ENCODE results near the gene GATD1.

GATD1 gene

DNA sequence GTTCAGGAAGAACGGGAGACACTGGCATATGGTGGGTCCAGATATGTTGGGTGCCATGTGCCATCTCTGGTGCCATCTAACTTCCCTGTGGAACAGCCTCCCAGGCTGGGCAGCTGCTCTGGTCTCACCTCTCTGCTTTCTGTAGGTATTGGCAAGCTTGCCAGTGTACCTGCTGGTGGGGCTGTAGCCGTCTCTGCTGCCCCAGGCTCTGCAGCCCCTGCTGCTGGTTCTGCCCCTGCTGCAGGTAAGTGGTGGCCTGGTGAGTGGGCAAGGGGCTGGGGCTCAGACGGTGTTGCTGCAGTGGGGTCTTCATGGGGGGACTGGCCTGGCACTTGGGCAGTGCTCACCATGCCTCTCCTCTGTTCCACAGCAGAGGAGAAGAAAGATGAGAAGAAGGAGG, 35.1 kb upstream of the GATD1 start:
- DNase-seq (ENCODE audit: low read depth in 3 of 3), result no peak

DNA sequence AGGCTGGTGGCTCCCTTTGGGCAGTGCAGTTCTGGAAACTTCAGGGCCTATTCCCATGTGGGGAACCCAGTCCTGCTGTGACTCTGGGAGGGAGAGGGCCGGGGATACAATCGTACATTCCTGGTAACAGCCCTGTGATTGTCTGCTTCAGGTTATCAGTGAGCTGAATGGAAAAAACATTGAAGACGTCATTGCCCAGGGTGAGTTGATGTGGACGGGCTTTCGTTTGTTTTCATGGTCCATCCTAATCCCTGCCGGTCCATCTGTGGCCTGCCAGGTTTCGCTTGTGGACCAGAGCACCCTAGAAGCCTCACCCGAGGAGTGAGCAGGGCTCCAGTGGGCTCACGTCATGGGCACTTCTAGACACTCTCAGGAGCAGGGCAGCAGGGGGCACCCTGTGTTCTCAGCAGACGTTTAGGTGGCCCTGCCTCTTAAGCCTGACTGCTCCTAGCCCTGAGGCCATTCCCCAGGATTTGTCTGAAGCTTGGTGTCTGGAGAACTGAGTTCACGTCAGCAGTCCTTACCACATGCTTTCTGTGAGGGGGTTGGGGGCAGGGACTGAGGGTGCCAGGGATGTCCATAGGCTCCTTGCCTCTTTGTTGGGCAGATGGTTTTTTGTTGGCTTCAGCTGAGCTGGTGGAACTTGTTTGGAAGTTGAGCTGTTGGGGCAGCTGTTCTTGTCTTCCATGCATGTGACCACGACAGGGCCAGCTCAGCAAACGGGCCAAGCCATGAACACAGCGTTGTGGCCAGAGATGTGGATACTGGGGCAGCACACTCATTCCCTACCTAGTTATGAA, 34.4 kb upstream of the GATD1 start:
- DNase-seq (ENCODE audit: low read depth in 3 of 3), result no peak

- no peak for DNase-seq (ENCODE audit: low read depth in 3 of 3)
These were observed 32.8 kb upstream of the GATD1 start for GRCh38 chr11:810040-810567.

DNA sequence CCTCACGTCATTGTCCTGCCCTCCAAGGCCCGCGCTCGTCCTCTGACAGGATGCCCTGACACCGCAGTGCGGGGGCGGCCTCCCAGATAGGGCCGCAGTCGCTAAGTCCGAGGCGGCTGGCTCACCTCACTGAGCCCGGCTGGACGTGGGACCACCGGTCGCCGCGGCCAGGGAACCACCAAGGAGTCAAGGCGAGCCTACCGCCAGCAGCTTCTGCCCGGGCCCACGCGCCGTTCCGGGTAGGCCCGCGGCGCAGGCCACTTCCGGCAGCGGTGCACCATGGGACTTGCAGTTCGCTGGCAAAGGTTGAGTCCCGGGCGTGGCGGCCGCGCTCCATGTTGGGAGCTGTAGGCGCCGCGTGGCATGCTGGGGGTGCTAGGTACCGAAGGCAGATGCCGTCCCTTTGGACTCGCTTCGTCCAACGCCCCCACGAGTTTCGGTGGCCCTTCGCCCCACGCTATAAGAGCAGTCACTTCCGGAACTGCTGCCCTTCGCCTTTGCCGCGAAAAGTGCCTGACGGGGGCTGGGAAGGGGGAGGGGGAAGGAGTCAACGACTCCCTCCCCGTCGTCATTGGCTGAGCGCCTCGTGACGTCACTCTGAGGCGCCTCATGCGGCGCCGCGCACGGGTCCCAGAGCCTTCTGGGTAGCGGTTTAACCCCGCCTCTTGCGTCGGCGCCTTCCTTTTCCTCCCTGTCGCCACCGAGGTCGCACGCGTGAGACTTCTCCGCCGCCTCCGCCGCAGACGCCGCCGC, 32.2 kb upstream of the GATD1 start, which contains the start of gene RPLP2:
Gene RPLP2 (plus strand): TSS at position 681 of the 753 bp plus-strand sequence. CDS start 268 bp downstream, outside the sequence.
- peak; percentile 96 to 97 (median 97) for DNase-seq (ENCODE audit: low read depth in 3 of 3)

DNA sequence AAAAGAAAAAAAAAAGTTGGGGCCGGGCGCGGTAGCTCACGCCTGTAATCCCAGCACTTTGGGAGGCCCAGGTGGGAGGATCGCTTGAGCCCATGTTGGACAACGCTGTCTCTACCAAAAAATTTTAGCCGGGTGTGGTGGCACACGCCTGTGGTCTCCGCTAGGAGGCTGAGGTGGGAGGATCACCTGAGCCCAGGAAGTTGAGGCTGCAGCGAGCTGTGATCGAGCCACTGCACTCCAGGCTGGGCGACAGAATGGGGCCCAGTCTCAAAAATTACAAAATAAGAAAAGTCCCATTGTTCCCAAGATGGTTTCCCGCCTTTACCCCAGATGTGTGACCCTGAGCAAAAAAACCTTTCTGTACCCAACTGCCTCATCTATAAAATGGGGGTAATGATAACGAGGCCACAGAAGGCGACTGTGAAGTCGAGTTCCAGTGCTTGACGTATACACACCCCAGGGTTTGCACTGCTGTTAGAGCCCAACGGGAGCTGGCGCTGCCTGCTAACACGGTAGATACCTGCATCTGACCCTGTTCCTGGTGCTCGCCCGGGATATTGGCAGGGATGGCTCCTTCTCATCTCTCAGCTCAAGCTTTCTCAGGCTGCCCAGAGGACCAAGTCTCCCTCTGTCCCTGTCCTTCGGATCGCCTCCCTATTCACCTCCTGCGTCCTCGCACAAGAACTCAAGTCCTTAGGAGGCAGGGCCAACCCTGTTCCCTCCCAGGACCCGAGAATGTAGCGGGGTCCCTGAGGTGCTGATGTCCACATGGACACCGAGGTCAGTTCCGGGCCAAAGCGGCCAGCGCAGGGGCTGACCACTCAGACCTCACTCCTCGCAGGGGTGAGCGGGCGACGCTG, 31.4 kb upstream of the GATD1 start:
- no peak for DNase-seq (ENCODE audit: low read depth in 3 of 3)

DNA sequence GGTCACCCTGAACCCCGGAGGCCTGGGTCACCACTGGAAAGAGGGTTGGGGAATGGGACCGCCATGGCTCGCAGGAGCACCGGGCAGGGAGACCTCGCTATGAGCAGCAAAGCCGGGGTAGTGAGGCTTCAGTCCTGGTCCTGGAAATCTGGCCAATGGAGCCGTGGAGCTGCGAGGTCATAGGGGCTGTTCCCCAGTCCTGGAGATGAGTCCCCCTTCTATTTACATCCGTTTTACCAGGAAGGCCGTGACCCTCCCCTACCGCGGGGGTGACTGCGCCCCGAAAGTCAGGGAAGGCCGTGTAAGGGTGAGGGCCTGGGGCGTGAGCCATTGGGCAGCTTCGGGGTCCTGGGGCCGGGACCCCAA, 27.3 kb upstream of the GATD1 start:
- DNase-seq (ENCODE audit: low read depth in 3 of 3), result no peak

GRCh38 chr11:803770-804598, 26.7 kb upstream of the GATD1 start:
- no peak for DNase-seq (ENCODE audit: low read depth in 3 of 3)

GRCh38 chr11:803467-803742, 26.1 kb upstream of the GATD1 start:
- no peak for DNase-seq (ENCODE audit: low read depth in 3 of 3)

DNA sequence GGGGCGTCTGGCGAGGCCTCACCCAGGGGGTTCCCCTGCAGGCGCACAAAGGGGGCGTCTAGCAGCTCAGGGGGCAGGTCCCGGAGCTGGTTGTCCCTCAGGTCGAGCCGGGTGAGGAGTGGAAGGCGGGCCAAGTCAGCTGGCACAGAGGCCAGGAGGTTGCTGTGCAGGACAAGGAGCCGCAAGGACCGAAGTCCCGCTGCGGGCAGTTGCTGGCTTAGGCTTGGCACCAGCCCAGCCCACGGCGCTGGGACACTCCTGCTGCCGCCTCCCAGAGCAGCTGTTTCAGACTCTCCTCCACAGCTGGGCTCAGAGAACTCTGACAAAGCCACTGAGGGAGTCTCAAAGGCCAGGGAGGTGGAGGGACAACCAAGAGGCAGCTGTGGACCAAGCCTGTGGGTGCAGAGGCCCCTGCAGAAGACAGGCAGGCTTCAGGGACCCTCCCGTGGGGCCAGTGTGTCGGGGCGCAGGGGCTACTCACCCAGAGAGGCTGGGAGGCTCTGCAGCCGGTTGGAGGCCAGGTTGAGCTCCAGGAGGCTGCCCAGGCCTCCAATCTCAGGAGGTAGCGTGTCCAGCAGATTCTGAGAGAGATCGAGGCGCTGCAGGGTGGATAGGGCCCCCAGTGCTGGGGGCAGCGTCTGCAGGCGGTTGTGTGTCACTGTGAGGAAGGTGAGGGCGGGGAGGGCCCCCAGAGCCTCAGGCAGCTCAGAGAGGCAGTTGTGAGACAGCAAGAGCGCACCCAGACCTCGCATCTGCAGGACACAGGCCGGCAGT, 25.6 kb upstream of the GATD1 start:
- DNase-seq (ENCODE audit: low read depth in 3 of 3), result no peak

GRCh38 chr11:802018-802617, 24.8 kb upstream of the GATD1 start:
- no peak for DNase-seq (ENCODE audit: low read depth in 3 of 3)

GRCh38 chr11:801097-801780, 24.0 kb upstream of the GATD1 start:
- no peak for DNase-seq (ENCODE audit: low read depth in 3 of 3)

- DNase-seq (ENCODE audit: low read depth in 3 of 3), result no peak
These were observed 23.2 kb upstream of the GATD1 start for GRCh38 chr11:800473-800872.

GRCh38 chr11:799641-800316, 22.5 kb upstream of the GATD1 start:
- DNase-seq (ENCODE audit: low read depth in 3 of 3), result no peak

DNA sequence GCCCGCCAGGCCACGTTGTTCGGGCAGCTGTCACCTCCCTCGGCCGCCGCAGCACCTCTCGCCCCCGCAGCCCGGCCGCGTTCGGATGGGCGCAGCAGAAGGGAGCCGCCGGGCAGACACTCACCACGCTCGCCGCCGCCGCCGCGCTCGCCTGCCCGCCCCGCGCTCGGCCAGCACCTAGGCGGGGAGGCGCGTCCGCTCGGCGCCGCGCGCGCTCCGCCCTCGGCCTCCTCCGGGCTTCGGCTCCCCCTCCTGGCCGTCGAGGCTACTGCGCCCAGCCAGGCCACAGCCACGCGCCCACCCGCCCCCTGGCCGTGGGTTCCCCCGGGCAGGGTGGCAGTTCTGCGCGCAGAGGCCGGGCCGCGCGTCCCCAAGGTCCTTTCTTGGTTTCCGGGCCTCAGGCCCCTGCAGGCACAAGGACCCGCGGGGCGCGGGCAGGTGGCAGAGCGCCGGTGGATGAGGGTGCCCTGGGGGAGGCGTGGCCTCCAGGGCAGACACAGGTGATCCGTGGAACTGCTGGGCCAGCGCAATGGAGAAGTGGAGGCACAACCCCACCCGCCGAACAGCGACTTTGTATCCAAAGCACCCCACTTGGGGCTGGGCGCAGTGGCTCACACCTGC, 20.9 kb upstream of the GATD1 start, which contains the start of gene SLC25A22:
Gene SLC25A22 (minus strand): TSS at position 189 of the 621 bp plus-strand sequence. CDS start 3,275 bp downstream, outside the sequence.
- DNase-seq (ENCODE audit: low read depth in 3 of 3), result peak; percentile 73 to 82 (median 76)

DNA sequence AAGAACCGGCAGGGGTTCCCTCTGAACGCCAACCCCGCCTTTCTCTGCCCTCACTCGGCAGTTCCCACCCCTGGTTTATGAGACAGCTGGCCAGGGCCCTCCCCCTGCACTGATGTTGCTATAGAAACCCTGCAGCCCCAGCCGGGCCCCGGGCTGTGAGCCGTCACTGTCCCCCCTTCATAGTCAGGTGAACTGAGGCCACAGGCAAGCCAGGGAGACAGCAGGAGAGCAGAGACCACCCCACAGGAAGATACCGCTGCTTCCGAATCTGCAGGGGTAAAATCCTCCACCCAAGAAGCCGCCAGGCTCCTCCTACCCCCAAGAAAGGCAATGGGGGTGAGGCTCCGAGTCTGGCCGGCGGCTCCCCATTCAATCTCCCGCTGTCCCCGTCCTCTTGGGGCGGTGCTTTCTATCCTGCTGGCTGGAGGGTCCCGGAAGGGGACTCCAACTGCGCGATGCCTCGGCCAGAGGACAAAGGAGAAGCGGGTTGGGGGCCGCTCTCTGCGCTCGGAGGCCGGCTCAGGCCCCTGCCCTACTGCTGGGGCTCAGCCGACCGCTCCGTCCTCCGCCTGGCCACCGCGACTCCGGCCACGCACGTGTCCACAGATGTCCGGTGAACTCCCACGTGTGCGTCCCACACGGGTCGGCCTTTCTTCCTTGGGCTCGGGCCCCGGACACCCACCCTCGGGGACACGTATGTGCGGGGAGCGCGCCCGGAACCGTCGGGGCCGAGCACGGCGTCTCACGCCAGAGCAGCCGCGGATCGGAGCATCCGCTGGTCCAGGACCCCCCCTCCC, 20.2 kb upstream of the GATD1 start:
- peak in 2 of 3 donors; percentile 71 to 73 for DNase-seq (ENCODE audit: low read depth in 3 of 3)

DNA sequence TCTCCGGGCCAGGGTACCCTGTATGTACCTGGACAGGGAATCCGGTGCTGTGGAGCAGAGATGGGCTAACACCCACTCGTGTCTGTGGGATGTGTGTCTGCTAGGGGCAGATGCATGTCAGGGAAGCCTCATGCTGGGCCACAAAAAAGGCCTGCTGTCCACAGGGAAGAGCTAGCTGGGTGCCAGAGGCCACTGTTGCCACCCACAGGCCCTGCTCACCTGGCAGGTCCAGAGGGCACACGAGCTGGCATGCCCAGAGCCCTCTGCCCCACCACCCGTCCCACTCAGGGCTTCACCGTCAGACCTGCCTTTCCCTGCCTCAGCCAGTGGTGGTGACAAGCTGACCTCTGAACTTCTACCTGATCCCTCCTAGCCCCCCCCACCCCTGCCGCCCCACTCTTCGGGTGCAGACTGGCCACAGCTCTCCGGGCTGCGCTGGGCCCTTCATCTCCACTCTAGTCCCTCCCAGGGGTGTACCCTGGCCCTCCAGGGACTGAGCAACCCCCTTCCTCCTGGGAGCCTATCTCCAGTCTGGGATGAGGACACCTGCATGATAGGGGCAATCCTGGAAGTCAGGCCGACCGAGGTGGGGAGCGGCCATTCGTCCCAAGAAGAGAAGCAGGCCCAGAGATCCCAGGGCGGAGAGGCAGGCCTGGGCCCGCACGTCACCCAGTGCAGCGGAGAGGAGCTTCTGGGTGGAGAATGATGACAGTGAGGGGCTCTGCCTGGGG, 19.4 kb upstream of the GATD1 start:
- no peak for DNase-seq (ENCODE audit: low read depth in 3 of 3)
